ENCODE data around the gene ASPSCR1.

The ASPSCR1 gene, protein sequence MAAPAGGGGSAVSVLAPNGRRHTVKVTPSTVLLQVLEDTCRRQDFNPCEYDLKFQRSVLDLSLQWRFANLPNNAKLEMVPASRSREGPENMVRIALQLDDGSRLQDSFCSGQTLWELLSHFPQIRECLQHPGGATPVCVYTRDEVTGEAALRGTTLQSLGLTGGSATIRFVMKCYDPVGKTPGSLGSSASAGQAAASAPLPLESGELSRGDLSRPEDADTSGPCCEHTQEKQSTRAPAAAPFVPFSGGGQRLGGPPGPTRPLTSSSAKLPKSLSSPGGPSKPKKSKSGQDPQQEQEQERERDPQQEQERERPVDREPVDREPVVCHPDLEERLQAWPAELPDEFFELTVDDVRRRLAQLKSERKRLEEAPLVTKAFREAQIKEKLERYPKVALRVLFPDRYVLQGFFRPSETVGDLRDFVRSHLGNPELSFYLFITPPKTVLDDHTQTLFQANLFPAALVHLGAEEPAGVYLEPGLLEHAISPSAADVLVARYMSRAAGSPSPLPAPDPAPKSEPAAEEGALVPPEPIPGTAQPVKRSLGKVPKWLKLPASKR

DNA sequence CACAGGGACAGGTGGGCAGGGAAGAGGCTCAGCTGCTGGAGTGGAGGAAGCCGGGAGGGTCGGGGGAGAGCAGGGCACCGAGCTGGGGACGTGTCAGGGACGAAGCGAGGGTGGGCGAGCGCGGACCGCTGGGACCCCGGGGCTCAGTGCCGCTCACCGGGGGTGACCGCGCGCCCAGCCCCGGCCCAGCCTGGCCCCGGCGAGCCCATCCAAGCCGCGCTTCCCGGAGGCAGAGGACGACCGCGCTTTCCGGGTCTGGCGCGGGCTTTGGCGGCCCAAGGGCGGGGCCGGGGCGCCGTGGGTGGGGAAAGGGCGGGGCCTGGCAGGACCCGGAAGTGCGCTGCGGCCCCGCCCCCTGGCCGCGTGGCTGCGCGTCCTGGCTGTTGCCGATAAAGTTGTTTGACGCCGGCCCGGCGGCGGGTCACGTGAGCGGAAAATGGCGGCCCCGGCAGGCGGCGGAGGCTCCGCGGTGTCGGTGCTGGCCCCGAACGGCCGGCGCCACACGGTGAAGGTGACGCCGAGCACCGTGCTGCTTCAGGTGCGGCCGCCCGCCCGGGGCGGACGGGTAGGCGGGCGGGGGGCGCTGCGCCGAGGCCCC, at the start of gene ASPSCR1:
ASPSCR1 (plus strand) TSS at position 419 of the 598 bp plus-strand sequence; CDS start at position 437, 18 bp downstream.
- no peak for FAIRE-seq

DNA sequence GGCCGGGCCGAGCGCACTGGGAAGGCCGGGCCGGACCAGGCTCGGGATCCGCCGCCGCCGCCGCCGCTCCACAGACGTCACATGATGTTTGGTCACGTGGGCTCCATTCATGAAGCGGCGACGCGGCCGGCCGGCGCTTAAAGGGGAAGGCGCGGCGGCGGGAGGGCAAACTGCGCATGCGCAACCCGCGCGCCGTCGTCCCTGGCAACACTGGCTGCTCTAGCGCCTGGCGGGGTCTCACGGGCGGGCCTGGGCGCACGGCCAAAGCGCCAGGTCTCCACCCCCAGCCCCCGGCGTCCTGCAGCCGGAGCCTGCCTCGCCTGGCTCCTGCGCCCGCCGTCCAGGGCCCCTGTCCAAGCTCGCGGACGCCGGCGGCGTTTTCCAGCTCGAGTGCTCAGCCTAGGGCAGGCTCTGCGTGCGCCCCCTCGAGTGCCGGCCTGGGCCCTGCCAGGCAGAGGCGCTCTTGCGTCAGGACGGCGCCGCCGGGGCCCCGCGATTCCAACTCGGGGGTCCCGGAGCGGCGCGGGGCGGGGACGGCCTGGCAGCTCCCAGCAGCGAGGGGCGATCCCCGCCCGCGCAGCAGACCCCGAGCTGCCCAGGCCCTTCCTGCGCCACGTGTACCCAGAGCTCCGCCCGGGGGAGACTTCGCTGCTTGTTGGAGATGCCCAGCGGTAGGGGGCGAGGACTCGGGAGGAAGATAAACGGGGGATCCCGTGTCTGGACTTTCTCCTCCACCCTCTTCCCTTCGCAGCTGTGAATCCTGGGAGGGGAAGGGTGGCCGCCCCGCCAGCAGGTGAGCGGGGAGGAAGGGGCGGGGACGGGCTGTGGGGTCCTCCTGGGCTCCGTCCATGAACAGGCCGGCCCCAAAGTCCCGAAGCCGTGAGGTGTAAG, 49.5 kb upstream of the ASPSCR1 start, which contains the start of gene MAFG:
MAFG (minus strand) TSS at position 83 of the 891 bp plus-strand sequence. CDS start 4,550 bp downstream, outside the sequence.
- FAIRE-seq, result no peak

DNA sequence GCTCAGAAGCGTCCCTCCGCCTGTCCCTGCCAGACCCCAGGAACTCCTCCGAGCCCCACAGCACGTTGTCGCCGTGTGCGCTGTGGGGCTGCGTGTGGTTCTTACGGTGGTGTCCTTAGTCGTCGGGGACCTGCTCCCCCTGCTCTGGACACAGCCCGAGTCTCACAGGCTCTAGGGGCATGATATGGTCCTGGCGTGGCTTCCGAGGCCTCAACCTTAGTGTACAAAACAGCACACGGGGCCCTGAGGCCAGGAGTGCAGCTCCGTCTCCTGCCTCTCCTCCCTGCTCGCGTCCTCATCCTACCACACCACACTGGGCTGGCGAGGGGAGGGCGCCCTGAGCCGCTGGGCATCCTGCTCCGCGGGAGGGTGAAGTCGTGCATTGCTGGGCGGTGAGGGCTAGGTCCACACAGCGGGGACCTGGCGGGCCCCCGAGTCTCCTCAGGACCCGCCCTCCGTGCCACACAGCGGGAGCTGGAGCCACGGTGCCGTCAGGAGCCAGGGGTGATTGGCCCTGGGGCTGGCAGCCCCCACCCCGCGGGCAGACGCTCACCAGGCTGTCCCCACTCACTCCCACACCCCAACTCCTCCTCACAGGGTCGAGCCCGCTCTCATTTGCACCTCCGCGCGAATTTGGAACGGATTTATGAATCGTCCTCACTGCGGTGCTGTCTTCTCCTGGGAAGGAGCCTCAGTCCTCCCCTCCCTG, 48.7 kb upstream of the ASPSCR1 start:
- no peak for FAIRE-seq

DNA sequence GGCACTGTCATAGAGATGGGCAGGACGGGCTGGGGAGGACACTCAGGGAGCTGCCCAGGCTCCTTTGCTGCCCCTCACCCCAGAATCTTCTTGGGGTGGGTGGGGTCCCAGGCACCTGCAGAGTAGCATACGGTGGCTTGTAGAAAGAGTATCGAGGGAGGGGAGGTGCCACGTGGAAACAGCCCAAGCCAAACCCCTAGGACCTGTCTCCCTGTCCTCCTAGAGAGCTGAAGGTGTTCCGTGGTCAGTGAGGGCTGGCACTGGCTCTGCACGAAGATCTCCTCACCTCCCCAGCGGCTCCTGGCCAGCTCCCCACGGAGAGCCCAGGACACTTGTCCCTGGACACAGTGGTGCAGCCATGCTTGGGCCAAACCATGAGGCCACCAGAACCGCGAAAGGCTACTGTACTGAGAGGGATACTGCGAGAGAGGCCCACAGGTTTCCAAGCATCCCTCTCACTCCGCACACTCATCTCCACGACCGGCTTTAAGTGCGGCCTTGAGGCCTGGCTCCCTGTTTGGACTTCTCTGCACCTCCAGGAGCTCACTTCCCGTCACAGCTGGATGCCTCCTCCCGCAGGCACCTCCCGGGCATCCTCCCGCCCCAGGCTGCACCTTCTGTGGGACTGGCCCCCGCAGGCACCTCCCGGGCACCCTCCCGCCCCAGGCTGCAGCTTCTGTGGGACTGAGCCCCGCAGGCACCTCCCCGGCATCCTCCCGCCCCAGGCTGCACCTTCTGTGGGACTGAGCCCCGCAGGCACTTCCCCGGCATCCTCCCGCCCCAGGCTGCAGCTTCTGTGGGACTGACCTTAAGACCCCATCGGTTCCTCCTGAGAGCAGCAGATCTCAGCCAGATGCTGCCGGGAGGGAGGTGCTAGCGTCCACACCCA, 47.9 kb upstream of the ASPSCR1 start:
- FAIRE-seq, result no peak

DNA sequence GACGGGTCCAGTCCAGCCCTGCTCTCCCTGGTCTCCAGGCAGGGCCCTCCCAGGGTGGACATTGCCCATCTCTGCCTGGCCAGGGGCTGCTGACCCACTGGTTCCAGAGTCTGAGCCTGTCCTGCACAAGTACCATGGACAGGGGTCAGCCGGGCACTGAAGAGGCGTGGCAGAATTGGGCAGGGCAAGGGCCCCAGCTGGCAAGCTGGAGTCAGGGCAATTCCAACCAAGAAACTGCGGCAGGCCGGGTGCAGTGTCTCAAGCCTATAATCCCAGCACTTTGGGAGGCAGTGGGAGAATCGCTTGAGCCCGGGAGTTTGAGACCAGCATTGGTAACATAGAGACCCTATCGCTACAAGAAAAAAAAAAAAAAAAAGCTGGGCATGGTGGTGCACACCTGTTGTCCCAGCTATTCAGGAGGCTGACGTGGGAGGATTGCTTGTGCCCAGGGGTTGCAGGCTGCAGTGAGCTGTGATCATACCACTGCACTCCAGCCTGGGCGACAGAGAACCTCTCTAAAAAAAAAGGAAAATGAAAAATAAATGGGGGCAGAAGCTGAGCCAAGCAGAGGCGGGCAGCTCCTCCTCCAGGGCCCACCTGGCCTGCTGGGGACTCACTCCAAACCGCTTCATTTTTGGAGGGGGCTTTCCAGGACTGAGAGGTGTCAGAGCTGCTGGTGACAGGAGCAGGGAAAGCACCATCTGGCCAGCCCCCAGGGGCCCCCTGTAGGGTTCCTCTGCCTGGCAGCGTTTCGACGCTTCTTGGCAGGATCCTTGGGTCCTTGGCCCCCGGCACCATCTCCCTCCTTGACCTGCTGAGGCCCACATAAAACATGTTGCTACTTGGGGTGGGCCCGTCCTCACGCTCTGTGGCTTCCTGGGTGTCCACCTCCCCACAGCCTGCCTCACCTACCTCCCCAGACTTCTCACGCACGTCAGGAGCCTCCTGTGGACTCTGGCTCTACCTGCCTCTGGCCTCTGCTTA, 47.0 kb upstream of the ASPSCR1 start:
- no peak for FAIRE-seq

DNA sequence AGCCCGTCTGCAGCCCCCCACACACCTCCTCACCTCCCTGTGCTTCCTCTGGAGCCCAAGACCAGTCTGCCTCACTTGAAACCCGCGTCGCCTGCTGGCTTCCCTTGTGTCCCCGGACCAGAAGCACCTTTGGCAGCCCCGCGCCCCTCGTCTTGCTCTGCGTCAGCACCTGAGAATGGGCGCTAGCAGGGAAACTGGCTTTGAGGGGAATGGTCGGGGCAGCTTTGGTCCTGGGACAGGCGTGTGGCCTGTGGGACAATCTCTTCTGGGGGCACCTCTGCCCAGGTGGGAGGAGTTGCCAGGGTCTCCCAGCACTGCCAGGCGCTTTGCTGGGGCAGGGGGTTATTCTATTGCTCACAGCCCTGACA, 46.3 kb upstream of the ASPSCR1 start:
- FAIRE-seq, result no peak

DNA sequence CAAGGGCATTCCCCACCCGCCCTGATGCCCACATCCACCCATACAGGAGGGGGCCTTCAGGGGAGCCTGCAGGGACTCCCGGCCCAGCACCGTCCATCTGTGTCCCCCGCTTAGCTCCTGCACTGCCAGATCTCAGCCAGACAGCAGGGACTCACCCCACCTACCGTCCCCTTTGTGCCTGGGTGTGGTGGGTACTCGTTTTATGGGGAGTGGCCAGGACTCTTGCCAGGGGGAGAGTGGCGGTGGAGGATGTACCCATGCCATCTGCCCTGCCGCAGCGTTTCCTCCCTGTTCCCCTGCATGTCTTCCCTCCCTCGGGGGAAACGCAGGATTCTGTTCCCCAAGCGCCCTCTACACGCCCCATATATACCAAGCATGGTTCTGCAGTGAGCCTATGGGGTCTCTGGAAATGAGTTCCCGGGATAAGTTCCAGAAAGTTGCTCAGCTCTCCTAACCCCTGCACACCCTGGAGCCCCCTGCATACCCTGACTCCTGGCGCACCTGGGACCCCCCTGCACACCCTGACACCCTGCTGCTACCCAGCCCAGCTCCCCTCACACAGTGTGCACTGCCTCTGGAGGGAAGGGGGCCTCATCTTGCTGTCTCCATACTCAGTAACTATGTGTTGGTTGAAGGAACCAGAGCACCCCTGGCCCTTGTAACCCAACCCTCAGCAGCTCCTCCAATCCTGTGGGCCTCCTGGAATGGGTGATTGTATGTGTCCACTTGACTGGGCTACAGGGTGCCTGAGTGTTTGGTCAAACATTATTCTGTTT, 45.7 kb upstream of the ASPSCR1 start:
- no peak for FAIRE-seq

DNA sequence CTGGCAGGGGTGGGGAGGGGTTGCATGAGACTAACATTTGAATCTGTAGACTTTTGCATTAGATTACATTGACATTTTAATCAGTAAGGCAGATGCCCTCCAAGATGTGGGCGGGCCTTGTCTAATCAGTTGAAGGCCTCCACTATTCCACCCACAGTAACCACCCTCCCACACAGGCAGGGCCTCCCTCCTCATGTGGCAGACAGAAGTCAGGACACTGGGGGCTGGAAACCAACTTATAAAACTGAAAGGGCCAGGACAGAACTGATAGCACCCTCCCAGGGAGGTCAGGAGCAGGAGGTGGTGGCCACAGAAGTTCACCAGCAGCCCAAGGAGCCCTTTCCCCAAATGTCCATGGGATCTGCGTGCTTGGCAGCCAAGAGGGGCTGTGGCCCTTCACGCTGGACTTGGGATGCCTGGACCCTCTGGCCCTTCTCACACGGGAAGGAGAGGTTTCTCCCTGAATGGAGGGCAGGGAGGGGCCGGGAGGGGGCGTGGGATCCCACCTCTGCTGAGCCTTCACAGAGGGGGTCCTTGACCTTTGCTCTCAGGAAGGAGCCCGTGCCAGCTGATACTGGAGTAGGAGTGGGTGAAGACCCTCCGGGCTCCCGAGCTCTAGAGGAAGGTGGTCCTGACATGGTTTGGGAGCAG, 45.0 kb upstream of the ASPSCR1 start:
- FAIRE-seq, result no peak

DNA sequence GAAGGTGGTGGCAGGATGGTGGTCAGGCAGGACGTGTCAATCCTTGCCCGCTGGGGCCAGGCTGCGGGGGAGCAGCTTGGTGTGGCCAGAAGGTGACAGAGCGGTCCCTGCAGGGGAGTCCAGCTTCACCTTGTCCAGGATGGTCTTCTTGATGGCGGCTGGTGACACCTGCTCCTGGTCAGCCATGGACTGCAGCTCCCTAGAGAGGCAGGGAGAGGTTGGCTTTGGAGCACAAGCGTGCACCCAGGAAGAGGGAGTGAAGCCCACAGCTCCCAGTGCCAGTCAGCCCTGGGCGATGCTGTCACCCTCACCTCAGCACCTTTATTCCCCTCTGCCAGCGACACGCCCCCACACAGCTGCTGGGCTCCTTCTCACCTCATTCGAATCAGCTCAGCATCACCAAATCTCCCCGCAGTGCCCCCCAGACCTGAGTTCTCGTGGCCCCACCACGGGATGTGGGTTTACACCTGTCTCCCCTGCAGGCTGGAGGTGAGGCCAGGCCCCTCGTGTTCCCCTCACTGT, 44.2 kb upstream of the ASPSCR1 start:
- FAIRE-seq, result no peak

DNA sequence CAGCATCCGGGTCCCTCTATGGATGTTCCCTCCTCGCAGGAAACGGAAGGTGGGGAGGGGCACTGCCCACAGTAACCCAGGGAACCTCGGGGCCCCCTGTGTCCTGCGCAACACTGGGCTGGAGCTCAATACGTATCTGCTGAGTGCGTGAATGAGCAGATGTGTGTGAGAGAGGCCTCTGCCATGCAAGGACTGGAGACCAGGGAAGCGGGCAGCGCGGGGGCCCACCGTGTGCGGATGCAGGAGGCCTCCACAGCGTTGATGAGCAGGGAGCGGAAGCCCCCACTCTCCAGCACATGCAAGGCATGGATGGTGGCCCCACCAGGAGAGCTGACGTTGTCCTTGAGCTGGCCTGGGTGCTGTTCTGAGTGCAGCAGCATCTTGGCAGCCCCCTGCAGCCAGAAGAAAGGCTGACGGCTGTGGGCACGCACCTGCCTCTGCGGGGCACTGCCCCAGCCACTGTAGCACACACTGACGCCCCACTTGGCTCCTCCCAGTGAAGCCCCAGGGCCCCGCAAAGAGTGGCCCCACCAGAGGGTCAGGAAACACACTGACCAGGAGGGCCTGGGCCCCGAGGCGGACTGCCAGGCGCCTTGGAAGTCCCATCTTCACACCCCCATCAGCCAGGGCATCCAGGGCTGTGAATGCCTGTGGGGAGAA, 43.2 kb upstream of the ASPSCR1 start:
- FAIRE-seq, result no peak

DNA sequence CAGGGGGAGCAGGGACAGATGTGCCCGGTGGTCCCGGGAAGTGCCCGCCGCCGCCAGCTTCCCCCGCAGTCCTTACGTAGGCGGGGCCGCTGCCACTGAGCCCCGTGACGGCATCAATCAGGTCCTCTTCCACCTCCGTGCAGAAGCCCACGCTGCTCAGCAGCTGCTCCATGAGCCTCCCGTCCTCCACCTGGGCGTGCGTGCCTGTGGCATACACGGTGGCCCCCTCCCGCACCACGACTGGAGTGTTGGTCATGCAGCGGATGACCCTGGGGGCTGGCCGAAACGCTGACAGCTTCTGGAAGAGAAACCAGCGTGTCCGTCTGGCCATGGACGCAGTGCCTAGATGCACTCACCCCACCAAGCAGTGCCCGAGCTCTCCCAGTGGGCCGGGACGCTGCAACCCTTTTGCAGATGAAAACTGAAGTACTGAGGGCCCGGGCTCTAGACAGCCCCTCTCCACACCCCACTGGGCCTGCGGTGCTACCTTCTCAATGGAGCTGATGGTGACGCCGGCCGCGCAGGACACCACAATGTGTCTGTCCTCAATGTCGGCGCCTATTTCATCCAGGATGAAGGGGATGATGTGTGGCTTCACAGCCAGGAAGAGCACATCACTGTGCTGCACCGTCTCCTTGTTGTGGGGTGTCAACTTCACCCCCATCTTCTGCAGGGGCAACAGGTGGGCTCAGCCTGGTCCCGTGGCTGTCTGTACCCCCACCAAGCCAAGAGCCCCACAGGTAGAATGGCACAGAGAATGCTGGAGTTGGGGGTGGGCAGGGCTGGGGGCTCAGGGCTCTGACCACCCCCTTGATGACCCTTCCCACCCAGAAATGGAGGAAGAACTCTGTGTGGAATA, 42.4 kb upstream of the ASPSCR1 start:
- no peak for FAIRE-seq

DNA sequence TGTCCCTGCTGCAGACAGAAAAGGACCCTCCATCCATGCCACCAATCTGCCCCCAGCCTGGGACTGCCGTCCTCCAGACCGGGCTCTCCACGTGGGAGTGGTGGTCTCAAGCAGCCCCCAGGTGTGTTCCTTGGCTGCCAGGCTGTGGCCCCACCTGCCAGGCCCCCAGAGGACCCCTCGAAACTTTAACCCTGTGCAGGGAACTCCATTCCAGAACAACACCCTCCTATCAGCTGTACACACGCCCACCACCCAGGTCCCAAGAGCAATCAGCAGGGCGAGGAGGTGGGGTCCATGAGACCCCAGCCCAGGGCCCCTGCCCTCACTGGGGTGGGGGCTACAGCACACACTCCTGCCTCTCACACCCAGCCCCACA, 41.7 kb upstream of the ASPSCR1 start:
- no peak for FAIRE-seq

DNA sequence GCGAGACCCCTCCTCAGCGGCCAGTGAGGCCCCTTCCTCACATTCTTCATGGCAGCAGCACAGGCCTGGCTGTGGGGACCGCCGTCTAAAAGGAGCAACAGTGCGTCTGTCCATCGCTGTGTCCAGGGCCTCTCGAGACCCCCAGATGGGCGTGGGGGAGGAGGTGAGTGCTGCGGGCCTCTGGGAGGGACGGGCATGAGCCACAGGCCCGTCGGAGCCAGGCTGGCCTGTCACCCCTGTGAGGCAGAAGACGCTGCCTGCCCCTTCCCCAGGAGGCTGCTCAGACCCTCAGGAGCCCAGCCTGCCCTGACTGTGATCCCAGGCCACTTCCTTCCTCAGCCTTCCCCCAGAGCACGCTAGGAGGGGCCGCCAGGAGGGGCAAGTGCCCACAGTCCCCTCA, 38.2 kb upstream of the ASPSCR1 start:
- FAIRE-seq, result no peak

DNA sequence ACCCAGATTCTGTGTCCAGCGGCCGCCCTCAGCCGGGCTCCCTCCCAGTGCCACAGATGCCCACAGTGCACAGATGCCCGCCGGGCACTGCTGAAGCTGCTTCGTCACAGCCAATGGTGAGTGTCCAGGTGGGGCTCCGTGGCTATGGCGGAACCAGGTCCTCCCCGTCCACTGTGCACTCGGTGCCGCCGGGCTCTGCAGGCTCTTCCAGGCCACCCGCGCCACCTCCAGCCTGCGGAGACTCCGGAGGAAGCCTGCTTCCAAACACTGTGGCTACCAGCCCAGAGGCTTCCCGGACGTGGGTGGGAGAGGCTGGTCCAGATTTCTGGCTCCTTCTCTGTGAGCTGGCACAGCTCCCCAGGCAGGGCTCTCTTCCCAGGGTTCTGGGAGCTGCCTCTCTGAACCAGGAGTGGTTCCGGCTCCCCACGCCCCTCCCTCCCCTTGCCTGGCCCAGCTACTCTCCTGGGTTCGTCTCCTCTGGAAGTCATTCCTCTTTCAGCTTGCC, 37.5 kb upstream of the ASPSCR1 start:
- no peak for FAIRE-seq

DNA sequence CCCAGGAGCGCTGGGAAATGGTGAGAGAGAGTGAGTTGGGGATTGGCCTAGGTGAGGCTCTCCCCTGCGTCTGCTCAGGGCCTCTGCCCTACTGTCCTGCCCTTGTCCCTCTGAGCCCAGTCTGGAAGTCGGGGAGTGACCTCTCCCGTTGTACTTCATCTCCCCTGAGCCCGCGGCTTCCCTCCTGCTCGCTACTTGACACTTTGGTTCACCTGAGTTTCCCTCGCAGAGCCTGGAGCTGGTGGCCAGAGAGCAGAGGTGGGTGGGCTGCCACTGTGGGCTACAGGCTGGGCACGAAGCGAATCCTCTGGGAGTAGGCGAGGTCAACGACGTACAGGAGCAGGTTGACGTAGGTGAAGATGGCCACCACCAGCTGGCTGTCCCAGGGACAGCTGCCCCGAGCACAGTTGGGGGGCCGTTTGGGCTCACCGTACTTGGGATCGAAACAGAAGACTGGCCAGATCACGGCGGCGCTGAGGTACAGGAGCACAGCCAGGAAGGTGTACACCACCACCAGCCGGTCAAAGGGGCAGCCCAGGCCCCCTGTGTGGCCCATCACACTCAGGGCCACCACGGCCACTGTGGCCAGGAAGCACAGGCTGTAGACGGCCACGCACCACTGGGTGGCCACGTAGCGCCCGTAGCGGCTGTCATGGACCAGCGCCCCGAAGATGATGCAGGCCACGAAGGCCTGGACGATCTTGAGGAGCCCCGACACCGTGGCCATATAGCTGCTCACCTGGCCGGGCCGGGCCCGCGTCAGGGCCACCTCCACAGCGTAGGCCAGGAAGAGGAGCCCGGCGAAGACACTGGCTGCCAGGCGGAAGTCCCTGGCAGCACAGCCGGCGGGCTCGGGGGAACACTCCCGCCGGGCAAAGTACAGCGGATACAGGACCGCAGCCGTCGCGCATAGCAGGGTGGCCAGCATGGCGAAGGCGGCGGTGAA, 36.6 kb upstream of the ASPSCR1 start:
- no peak for FAIRE-seq
